Gastroesophageal sphincter (tissue), 4 donors: ENCODE measurements around the gene FOXN3. TPM values are rescaled to one million over a fixed set of nuclear protein-coding genes. Genes with fewer than 3 reads are reported as not detected.

Source experiments
- ATAC-seq: fragments of 150-250 bp; one replicate; pipeline ENCODE4 v1.9.1; 2016; ENCODE audit warnings: mild to moderate bottlenecking, moderate library complexity
- H3K27ac ChIP-seq, 4 donors: fragments of 200-600 bp; sonication (generic) in 3 of 4; 1 replicate in 3 of 4; 2 replicates in 1 of 4; pipeline ENCODE4 v1.5.1; 2016 to 2019
- H3K27me3 ChIP-seq: fragments of 200-600 bp; sonication (generic); one replicate; pipeline ENCODE4 v1.5.1; 2019
- H3K36me3 ChIP-seq, 2 donors: fragments of 200-600 bp; sonication (generic); one replicate each; pipeline ENCODE4 v1.5.1; 2019; ENCODE audit warnings: control low read depth in 1 of 2
- H3K4me1 ChIP-seq, 3 donors: fragments of 200-600 bp; sonication (generic); 1 replicate in 2 of 3; 2 replicates in 1 of 3; pipeline ENCODE4 v1.5.1; 2016 to 2019; ENCODE audit warnings: control low read depth in 2 of 3
- H3K4me3 ChIP-seq, 2 donors: fragments of 200-600 bp; sonication (generic); one replicate each; pipeline ENCODE4 v1.5.1; 2019; ENCODE audit warnings: mild to moderate bottlenecking in 1 of 2, moderate library complexity in 1 of 2
- H3K9me3 ChIP-seq, 3 donors: fragments of 200-600 bp; sonication (generic); one replicate each; pipeline ENCODE4 v1.5.1; 2017 to 2019; ENCODE audit warnings: control low read depth in 2 of 3
- CTCF ChIP-seq, 4 experiments: fragments of 200-600 bp in 2 of 4; fragments of 450-650 bp in 2 of 4; sonication (generic) in 1 of 4; IDR thresholded peaks; one replicate each; pipeline ENCODE4 v1.5.1; 2017 to 2019; ENCODE audit warnings: antibody characterized with exemption in 4 of 4, mild to moderate bottlenecking in 2 of 4, moderate library complexity in 2 of 4
- EP300 ChIP-seq: sonication (generic); formaldehyde crosslinking; IDR thresholded peaks from one replicate; pipeline ENCODE4 v1.6.1; 2017; ENCODE audit warnings: antibody characterized with exemption, mild to moderate bottlenecking
- POLR2A ChIP-seq, 2 donors: fragments of 450-650 bp; IDR thresholded peaks; one replicate each; pipeline ENCODE4 v1.6.1; 2017; ENCODE audit warnings: antibody characterized with exemption in 2 of 2, mild to moderate bottlenecking in 2 of 2, moderate library complexity in 1 of 2
- POLR2AphosphoS5 ChIP-seq: sonication (generic); formaldehyde crosslinking; IDR thresholded peaks from one replicate; pipeline ENCODE4 v1.6.1; 2017; ENCODE audit warnings: antibody characterized with exemption
- WGBS, 2 donors: methylation state at CpG; one replicate each; pipeline ENCODE4 v1.1.5; 2018; ENCODE audit warnings: low coverage in 1 of 2; 5-methylcytosine and 5-hydroxymethylcytosine counted together
- total RNA-seq, 4 donors: library from RNA; depleted of rRNA; stranded (reverse); fragments of >200 nt; gene quantifications; one replicate each; pipeline ENCODE4 v1.1.0, GENCODE V29; 2016

The FOXN3 gene
- total RNA-seq, 4 donors from 2014 or later = 116 to 172 (median 136) TPM

GRCh38 chr14:89371585-89372511, 45.2 kb downstream of the FOXN3 start:
- peaks cover 0 to 57% (median 17%) of the 10 kb centered on the region in 3 donors for H3K4me1 ChIP-seq
- no peaks in the 10 kb centered on the region for H3K27me3 ChIP-seq
- TF ChIP-seq EP300 (no peak), POLR2AphosphoS5 (no peak), POLR2A (IDR thresholded peaks at IDR 0.05) (no peak), CTCF (IDR thresholded peaks at IDR 0.05) (no peak)

GRCh38 chr14:89370781-89371180, 46.3 kb downstream of the FOXN3 start:
- H3K9me3 ChIP-seq = no peaks in the 10 kb centered on the region
- 71 to 81% methylated on average over 6 of the region's 7 CpGs for WGBS, 2 donors
- TF ChIP-seq POLR2A (IDR thresholded peaks at IDR 0.05) = no peak
- no peak for TF ChIP-seq POLR2AphosphoS5
- TF ChIP-seq EP300 = no peak
- TF ChIP-seq CTCF (IDR thresholded peaks at IDR 0.05) = no peak

More at GRCh38 chr14:89371585-89372511, 45.2 kb downstream of the FOXN3 start:
- Histone ChIP-seq H3K9me3 (no peaks in the 10 kb centered on the region), H3K27ac (no peak overlapping the region), H3K4me3 (no peak overlapping the region), H3K36me3 (no peaks in the 10 kb centered on the region)
- 59 to 70% methylated on average over 9 to 10 of the region's 10 CpGs for WGBS, 2 donors
- no peak for ATAC-seq

GRCh38 chr14:89370381-89370780, 46.7 kb downstream of the FOXN3 start:
- TF ChIP-seq POLR2AphosphoS5 (no peak), POLR2A (IDR thresholded peaks at IDR 0.05) (no peak), CTCF (IDR thresholded peaks at IDR 0.05) (no peak), EP300 (no peak)
- no peaks in the 10 kb centered on the region for H3K9me3 ChIP-seq
- no peak for ATAC-seq
- no peaks in the 10 kb centered on the region for H3K36me3 ChIP-seq
- WGBS, 2 donors = 61 to 71% methylated on average over 2 to 4 of the region's 4 CpGs
- peaks cover 0 to 69% (median 20%) of the 10 kb centered on the region in 3 donors for H3K4me1 ChIP-seq
- H3K4me3 ChIP-seq = no peak overlapping the region
- H3K27me3 ChIP-seq = no peaks in the 10 kb centered on the region
- H3K27ac ChIP-seq = no peak overlapping the region

More at GRCh38 chr14:89370781-89371180, 46.3 kb downstream of the FOXN3 start:
- Histone ChIP-seq H3K4me1 (peaks cover 0 to 65% (median 20%) of the 10 kb centered on the region in 3 donors), H3K4me3 (no peak overlapping the region), H3K27me3 (no peaks in the 10 kb centered on the region), H3K27ac (no peak overlapping the region), H3K36me3 (no peaks in the 10 kb centered on the region)
- no peak for ATAC-seq

- H3K27me3 ChIP-seq = no peaks in the 10 kb centered on the region
- TF ChIP-seq EP300 = no peak
- no peak for ATAC-seq
- no peak overlapping the region for H3K4me3 ChIP-seq
- no peak overlapping the region for H3K27ac ChIP-seq
- no peaks in the 10 kb centered on the region for H3K36me3 ChIP-seq
- 89 to 93% methylated on average over 3 to 4 of the region's 4 CpGs for WGBS, 2 donors
- H3K9me3 ChIP-seq = no peaks in the 10 kb centered on the region
- H3K4me1 ChIP-seq = peaks cover 0 to 76% (median 22%) of the 10 kb centered on the region in 3 donors
Measured at GRCh38 chr14:89369656-89370055, 47.4 kb downstream of the FOXN3 start.

- no peak for ATAC-seq
- WGBS, 2 donors = 74 to 89% methylated on average over 6 to 9 of the region's 12 CpGs
- Histone ChIP-seq H3K27me3 (no peaks in the 10 kb centered on the region), H3K4me1 (peaks cover 0 to 83% (median 26%) of the 10 kb centered on the region in 3 donors), H3K27ac (no peak overlapping the region), H3K4me3 (no peak overlapping the region), H3K36me3 (no peaks in the 10 kb centered on the region), H3K9me3 (no peaks in the 10 kb centered on the region)
- TF ChIP-seq POLR2A (IDR thresholded peaks at IDR 0.05) (no peak), EP300 (no peak), POLR2AphosphoS5 (no peak), CTCF (IDR thresholded peaks at IDR 0.05) (no peak)
Measured at GRCh38 chr14:89368490-89369477, 48.2 kb downstream of the FOXN3 start.
